Esophagus squamous epithelium (tissue), 5 donors: ENCODE data around the gene VEPH1. TPM values are rescaled to one million over a fixed set of nuclear protein-coding genes. Genes with fewer than 3 reads are reported as not detected.

Experiments used
- DNase-seq: peaks from one replicate; lab custom pipeline; 2025; lab: John Stamatoyannopoulos, UW
- H3K27ac ChIP-seq, 4 donors: fragments of 200-600 bp; sonication (generic); one replicate each; pipeline ENCODE4 v1.5.1; 2016 to 2019; ENCODE audit warnings: mild to moderate bottlenecking in 1 of 4
- H3K27me3 ChIP-seq, 4 donors: fragments of 200-600 bp; sonication (generic); 1 replicate in 3 of 4; 2 replicates in 1 of 4; pipeline versions ENCODE4 v1.5.1 to v1.6.0; 2017 to 2021; ENCODE audit warnings: antibody characterized with exemption in 1 of 4
- H3K36me3 ChIP-seq, 3 donors: fragments of 200-600 bp; sonication (generic); one replicate each; pipeline ENCODE4 v1.5.1; 2016 to 2019
- H3K4me1 ChIP-seq, 3 donors: fragments of 200-600 bp; sonication (generic); one replicate each; pipeline ENCODE4 v1.5.1; 2017 to 2019
- H3K4me3 ChIP-seq, 4 donors: fragments of 200-600 bp; sonication (generic); 1 replicate in 3 of 4; 2 replicates in 1 of 4; pipeline ENCODE4 v1.5.1; 2016 to 2019; ENCODE audit warnings: mild to moderate bottlenecking in 2 of 4, moderate library complexity in 1 of 4
- H3K9me3 ChIP-seq, 3 donors: fragments of 200-600 bp; sonication (generic); one replicate each; pipeline ENCODE4 v1.5.1; 2016 to 2019
- CTCF ChIP-seq, 6 experiments: fragments of 450-650 bp in 4 of 6; fragments of 200-600 bp in 2 of 6; sonication (generic) in 2 of 6; IDR thresholded peaks; one replicate each; pipeline ENCODE4 v1.5.1; 2016 to 2019; ENCODE audit warnings: antibody characterized with exemption in 6 of 6, mild to moderate bottlenecking in 4 of 6, moderate library complexity in 4 of 6
- POLR2A ChIP-seq, 4 donors: fragments of 450-650 bp; IDR thresholded peaks; one replicate each; pipeline ENCODE4 v1.6.1; 2017; ENCODE audit warnings: antibody characterized with exemption in 4 of 4, mild to moderate bottlenecking in 4 of 4, moderate library complexity in 3 of 4
- WGBS, 2 donors: methylation state at CpG; one replicate each; pipeline ENCODE4 v1.1.5; 2018; 5-methylcytosine and 5-hydroxymethylcytosine counted together
- intact Hi-C: fragments of 100-400 bp; cut with DNase I; formaldehyde crosslinking; loops from one replicate; pipeline ENCODE4 v1.15.0; 2022
- total RNA-seq, 4 donors: library from RNA; depleted of rRNA; stranded (reverse); fragments of >200 nt; gene quantifications; one replicate each; pipeline ENCODE4 v1.1.0, GENCODE V29; 2016
- donor health status: DM: yes; HTN: yes; CAD: no.

VEPH1 gene
- total RNA-seq, 4 donors from 2014 or later: not detected

- no peaks in the 10 kb centered on the region for H3K4me1 ChIP-seq
- WGBS, 2 donors: 74 to 87% methylated on average over 6 of the region's 6 CpGs
- no peaks in the 10 kb centered on the region for H3K27me3 ChIP-seq
- no peaks in the 10 kb centered on the region for H3K9me3 ChIP-seq
- H3K4me3 ChIP-seq: no peak overlapping the region
- DNase-seq: no peak
- intact Hi-C loops: no loop called here
- H3K36me3 ChIP-seq: no peaks in the 10 kb centered on the region
- TF ChIP-seq CTCF (IDR thresholded peaks at IDR 0.05): no peak
- no peak for TF ChIP-seq POLR2A (IDR thresholded peaks at IDR 0.05)
- H3K27ac ChIP-seq: no peak overlapping the region
Observed at GRCh38 chr3:157261000-157261399, 242.2 kb downstream of the VEPH1 start.

GRCh38 chr3:157259825-157260224 lies 243.4 kb downstream of the VEPH1 start:
- DNase-seq: no peak
- 79 to 85% methylated on average over 2 of the region's 2 CpGs for WGBS, 2 donors
- intact Hi-C loops: no loop called here
- no peaks in the 10 kb centered on the region for H3K4me1 ChIP-seq
- H3K27ac ChIP-seq: no peak overlapping the region
- H3K27me3 ChIP-seq: no peaks in the 10 kb centered on the region
- H3K4me3 ChIP-seq: no peak overlapping the region
- no peak for TF ChIP-seq CTCF (IDR thresholded peaks at IDR 0.05)
- TF ChIP-seq POLR2A (IDR thresholded peaks at IDR 0.05): no peak
- H3K9me3 ChIP-seq: no peaks in the 10 kb centered on the region
- H3K36me3 ChIP-seq: no peaks in the 10 kb centered on the region

- DNase-seq: no peak
- Histone ChIP-seq H3K27ac (no peak overlapping the region), H3K36me3 (no peaks in the 10 kb centered on the region), H3K9me3 (no peaks in the 10 kb centered on the region), H3K4me3 (no peak overlapping the region), H3K4me1 (no peaks in the 10 kb centered on the region), H3K27me3 (no peaks in the 10 kb centered on the region)
- TF ChIP-seq CTCF (IDR thresholded peaks at IDR 0.05): no peak
- no peak for TF ChIP-seq POLR2A (IDR thresholded peaks at IDR 0.05)
- intact Hi-C loops: no loop called here
- WGBS, 2 donors: 85 to 91% methylated on average over 5 of the region's 5 CpGs
Observed at GRCh38 chr3:157257101-157257500, 246.1 kb downstream of the VEPH1 start.

GRCh38 chr3:157255797-157256196 lies 247.4 kb downstream of the VEPH1 start:
- no peak for TF ChIP-seq CTCF (IDR thresholded peaks at IDR 0.05)
- TF ChIP-seq POLR2A (IDR thresholded peaks at IDR 0.05): no peak
- Histone ChIP-seq H3K27me3 (no peaks in the 10 kb centered on the region), H3K36me3 (no peaks in the 10 kb centered on the region), H3K27ac (no peak overlapping the region), H3K4me1 (no peaks in the 10 kb centered on the region), H3K4me3 (no peak overlapping the region), H3K9me3 (no peaks in the 10 kb centered on the region)
- WGBS, 2 donors: 17 to 42% methylated on average over 1 of the region's 1 CpG
- intact Hi-C loops: no loop called here
- DNase-seq: no peak

- H3K4me3 ChIP-seq: no peak overlapping the region
- TF ChIP-seq POLR2A (IDR thresholded peaks at IDR 0.05) (no peak), CTCF (IDR thresholded peaks at IDR 0.05) (no peak)
- no peak overlapping the region for H3K27ac ChIP-seq
- no peak for DNase-seq
- intact Hi-C loops: no loop called here
- no peaks in the 10 kb centered on the region for H3K27me3 ChIP-seq
- no peaks in the 10 kb centered on the region for H3K9me3 ChIP-seq
- H3K36me3 ChIP-seq: no peaks in the 10 kb centered on the region
- WGBS, 2 donors: 83 to 87% methylated on average over 3 of the region's 3 CpGs
- H3K4me1 ChIP-seq: peaks cover 0 to 23% (median 3%) of the 10 kb centered on the region in 3 donors
Observed at GRCh38 chr3:157251685-157252084, 251.5 kb downstream of the VEPH1 start.
